ENCODE data around the gene ATP7A. TPM values are rescaled to one million over a fixed set of nuclear protein-coding genes. Genes with fewer than 3 reads are reported as not detected.
"Not testable (repeated sequence)": the region's sequence is repeated elsewhere in the genome, so short reads cannot be mapped to it uniquely, and the experiment has no call there.

The ATP7A gene
- total RNA-seq, 1 experiment from 2014 or later, result 2.1 TPM

- no CpG with 5 or more reads among the region's 5 CpGs for WGBS (ENCODE audit: extremely low coverage, insufficient read length, low lambda C conversion rate)
- Mint-ChIP-seq H3K27me3 (ENCODE audit: low read depth) (peaks cover 3% of the 10 kb centered on the region; the same call in 1 of the 2 replicates), H3K4me1 (no peaks in the 10 kb centered on the region), H3K27ac (no peak overlapping the region), H3K9me3 (peaks cover 65 to 67% of the 10 kb centered on the region in 2 experiments), H3K4me3 (no peak overlapping the region), H3K36me3 (ENCODE audit: insufficient read depth in 1 of 3, low read depth in 3 of 3) (peaks cover 5 to 8% (median 6%) of the 10 kb centered on the region in 3 experiments; a peak in 6 of 7 replicates)
- Histone ChIP-seq H2BK120ac (ENCODE audit: low read depth, low read length, poor library complexity, severe bottlenecking) (no peak overlapping the region), H4K20me1 (ENCODE audit: control insufficient read depth, insufficient read depth, insufficient read length) (no peaks in the 10 kb centered on the region), H2AK5ac (ENCODE audit: insufficient read length, low read length) (no peak overlapping the region), H4K91ac (ENCODE audit: insufficient read length, low read depth, low read length) (no peak overlapping the region), H3K23ac (ENCODE audit: insufficient read length, low read depth, low read length) (no peak overlapping the region), H3K79me1 (ENCODE audit: insufficient read depth, low read depth, low read length, poor library complexity, severe bottlenecking) (no peaks in the 10 kb centered on the region), H3K27me3 (ENCODE audit: insufficient read depth, low read length) (no peaks in the 10 kb centered on the region), H3K14ac (ENCODE audit: insufficient read depth, low read length) (no peak overlapping the region), H4K8ac (replicated peaks; ENCODE audit: insufficient read length, low read depth, low read length) (no peak overlapping the region), H2AFZ (ENCODE audit: low read length) (no peak overlapping the region), H3K4me1 (ENCODE audit: insufficient read depth, low read length) (no peaks in the 10 kb centered on the region), H3K27ac (ENCODE audit: insufficient read length, low read depth, low read length) (no peak overlapping the region), H2BK20ac (ENCODE audit: low read depth, low read length, poor library complexity, severe bottlenecking) (no peak overlapping the region), H2BK5ac (ENCODE audit: insufficient read length, low read length) (no peak overlapping the region), H3K23me2 (ENCODE audit: insufficient read length, low read depth, low read length, poor library complexity, severe bottlenecking) (no peaks in the 10 kb centered on the region), H3K9me3 (ENCODE audit: control insufficient read depth, low read depth, low read length) (peaks cover 27% of the 10 kb centered on the region), H3K56ac (ENCODE audit: insufficient read length, low read depth, low read length) (no peak overlapping the region), H3K4me2 (ENCODE audit: insufficient read depth, insufficient read length, low read length) (no peak overlapping the region), H3K9ac (ENCODE audit: extremely low read depth, insufficient read length, low read length) (no peak overlapping the region), H2BK12ac (ENCODE audit: insufficient read length, low read depth, low read length) (no peak overlapping the region), H3T11ph (ENCODE audit: low read length) (no peak overlapping the region), H3K4ac (ENCODE audit: low read depth, low read length) (no peak overlapping the region), H2BK15ac (ENCODE audit: low read depth, low read length) (no peak overlapping the region), H3K18ac (ENCODE audit: insufficient read length, low read depth, low read length) (no peak overlapping the region), H4K5ac (ENCODE audit: insufficient read length, low read depth, low read length) (no peak overlapping the region), H3K79me2 (ENCODE audit: insufficient read depth, low read length) (no peaks in the 10 kb centered on the region)
- DNase-seq, result no peak
- TF ChIP-seq, protein P1, sequence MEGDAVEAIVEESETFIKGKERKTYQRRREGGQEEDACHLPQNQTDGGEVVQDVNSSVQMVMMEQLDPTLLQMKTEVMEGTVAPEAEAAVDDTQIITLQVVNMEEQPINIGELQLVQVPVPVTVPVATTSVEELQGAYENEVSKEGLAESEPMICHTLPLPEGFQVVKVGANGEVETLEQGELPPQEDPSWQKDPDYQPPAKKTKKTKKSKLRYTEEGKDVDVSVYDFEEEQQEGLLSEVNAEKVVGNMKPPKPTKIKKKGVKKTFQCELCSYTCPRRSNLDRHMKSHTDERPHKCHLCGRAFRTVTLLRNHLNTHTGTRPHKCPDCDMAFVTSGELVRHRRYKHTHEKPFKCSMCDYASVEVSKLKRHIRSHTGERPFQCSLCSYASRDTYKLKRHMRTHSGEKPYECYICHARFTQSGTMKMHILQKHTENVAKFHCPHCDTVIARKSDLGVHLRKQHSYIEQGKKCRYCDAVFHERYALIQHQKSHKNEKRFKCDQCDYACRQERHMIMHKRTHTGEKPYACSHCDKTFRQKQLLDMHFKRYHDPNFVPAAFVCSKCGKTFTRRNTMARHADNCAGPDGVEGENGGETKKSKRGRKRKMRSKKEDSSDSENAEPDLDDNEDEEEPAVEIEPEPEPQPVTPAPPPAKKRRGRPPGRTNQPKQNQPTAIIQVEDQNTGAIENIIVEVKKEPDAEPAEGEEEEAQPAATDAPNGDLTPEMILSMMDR (conservative IDR thresholded peaks at IDR 0.05), result no peak
Observed at GRCh38 chrX:78075787-78076389, 165.4 kb downstream of the ATP7A start.

GRCh38 chrX:78081413-78081812 lies 170.9 kb downstream of the ATP7A start:
- not testable (repeated sequence) for H3K4me3 Mint-ChIP-seq, H3K27ac Mint-ChIP-seq

More at GRCh38 chrX:78081413-78081812, 170.9 kb downstream of the ATP7A start:
- not testable (repeated sequence) for H3K23ac ChIP-seq (ENCODE audit: insufficient read length, low read depth, low read length); H3K9me3 ChIP-seq (ENCODE audit: control insufficient read depth, low read depth, low read length); H3K79me2 ChIP-seq (ENCODE audit: insufficient read depth, low read length); H3K23me2 ChIP-seq (ENCODE audit: insufficient read length, low read depth, low read length, poor library complexity, severe bottlenecking); H2BK120ac ChIP-seq (ENCODE audit: low read depth, low read length, poor library complexity, severe bottlenecking); H2BK5ac ChIP-seq (ENCODE audit: insufficient read length, low read length); H3K4me2 ChIP-seq (ENCODE audit: insufficient read depth, insufficient read length, low read length); H3K9ac ChIP-seq (ENCODE audit: extremely low read depth, insufficient read length, low read length); H3K27me3 ChIP-seq (ENCODE audit: insufficient read depth, low read length); H3T11ph ChIP-seq (ENCODE audit: low read length); H3K18ac ChIP-seq (ENCODE audit: insufficient read length, low read depth, low read length); H3K4ac ChIP-seq (ENCODE audit: low read depth, low read length); H3K4me1 ChIP-seq (ENCODE audit: insufficient read depth, low read length); H3K79me1 ChIP-seq (ENCODE audit: insufficient read depth, low read depth, low read length, poor library complexity, severe bottlenecking); H2AFZ ChIP-seq (ENCODE audit: low read length); H3K27me3 Mint-ChIP-seq (ENCODE audit: low read depth); H4K20me1 ChIP-seq (ENCODE audit: control insufficient read depth, insufficient read depth, insufficient read length); H3K14ac ChIP-seq (ENCODE audit: insufficient read depth, low read length); H2AK5ac ChIP-seq (ENCODE audit: insufficient read length, low read length); H3K56ac ChIP-seq (ENCODE audit: insufficient read length, low read depth, low read length); H4K91ac ChIP-seq (ENCODE audit: insufficient read length, low read depth, low read length); H4K5ac ChIP-seq (ENCODE audit: insufficient read length, low read depth, low read length); H3K36me3 Mint-ChIP-seq (ENCODE audit: insufficient read depth in 1 of 3, low read depth in 3 of 3); H3K4me1 Mint-ChIP-seq; DNase-seq; H4K8ac ChIP-seq (replicated peaks; ENCODE audit: insufficient read length, low read depth, low read length); H2BK20ac ChIP-seq (ENCODE audit: low read depth, low read length, poor library complexity, severe bottlenecking); H2BK12ac ChIP-seq (ENCODE audit: insufficient read length, low read depth, low read length); H3K27ac ChIP-seq (ENCODE audit: insufficient read length, low read depth, low read length); H2BK15ac ChIP-seq (ENCODE audit: low read depth, low read length)
- no CpG with 5 or more reads among the region's 6 CpGs for WGBS (ENCODE audit: extremely low coverage, insufficient read length, low lambda C conversion rate)
- H3K9me3 Mint-ChIP-seq, result peaks cover 54 to 67% of the 10 kb centered on the region in 2 experiments
